ENCODE measurements around the gene TMEM52B.
A peak's percentile ranks its signal among the peaks of the same experiment; 100 is the strongest.

The TMEM52B gene

GRCh38 chr12:10211940-10212738, 33.3 kb downstream of the TMEM52B start:
- Histone ChIP-seq H3K27ac (ENCODE audit: low read length, poor library complexity, severe bottlenecking) (peak overlapping the region; percentile 98), H3K4ac (ENCODE audit: low read depth in 1 of 2, low read length in 2 of 2) (no peak overlapping the region), H2BK15ac (ENCODE audit: low read depth, poor library complexity, severe bottlenecking) (no peak overlapping the region), H3K27me3 (ENCODE audit: control insufficient read depth in 1 of 2, insufficient read depth in 1 of 2, low read length in 2 of 2) (no peaks in the 10 kb centered on the region), H4K91ac (ENCODE audit: low read length) (no peak overlapping the region), H3K14ac (ENCODE audit: low read length in 2 of 2) (no peak overlapping the region), H3K79me1 (replicated peaks; ENCODE audit: low read length, poor library complexity, severe bottlenecking) (no peaks in the 10 kb centered on the region), H2AFZ (ENCODE audit: low read depth, low read length) (no peak overlapping the region), H3K36me3 (ENCODE audit: control insufficient read depth in 1 of 2, insufficient read depth in 2 of 2, low read depth in 1 of 2, low read length in 2 of 2) (peaks cover 0 to 2% of the 10 kb centered on the region in 2 experiments), H4K8ac (ENCODE audit: low read length) (peak overlapping the region; percentile 72), H3K23ac (ENCODE audit: low read length in 2 of 2) (no peak overlapping the region), H2BK12ac (ENCODE audit: low read length in 2 of 2) (no peak overlapping the region), H3K4me3 (ENCODE audit: insufficient read depth in 1 of 2, low read depth in 1 of 2, low read length in 2 of 2) (peak overlapping the region; percentile 30 to 96), H3K18ac (ENCODE audit: low read depth in 1 of 2, low read length in 2 of 2) (peak overlapping the region; percentile 25 to 95), H2BK5ac (ENCODE audit: low read depth, low read length, poor library complexity, severe bottlenecking) (peak overlapping the region; percentile 83), H2AK5ac (ENCODE audit: low read length, severe bottlenecking) (no peak overlapping the region), H3K9ac (ENCODE audit: low read length) (peak overlapping the region; percentile 100), H2BK120ac (ENCODE audit: low read depth, low read length) (no peak overlapping the region), H3K4me2 (ENCODE audit: low read length, poor library complexity, severe bottlenecking) (peak overlapping the region; percentile 70), H3K9me3 (ENCODE audit: control insufficient read depth, low read length) (no peaks in the 10 kb centered on the region), H3K4me1 (ENCODE audit: control insufficient read depth, insufficient read depth, low read depth, low read length) (peaks cover 5% of the 10 kb centered on the region)
- WGBS, result 33% methylated on average over 39 of the region's 40 CpGs
- DNase-seq, result peak; percentile 100

DNA sequence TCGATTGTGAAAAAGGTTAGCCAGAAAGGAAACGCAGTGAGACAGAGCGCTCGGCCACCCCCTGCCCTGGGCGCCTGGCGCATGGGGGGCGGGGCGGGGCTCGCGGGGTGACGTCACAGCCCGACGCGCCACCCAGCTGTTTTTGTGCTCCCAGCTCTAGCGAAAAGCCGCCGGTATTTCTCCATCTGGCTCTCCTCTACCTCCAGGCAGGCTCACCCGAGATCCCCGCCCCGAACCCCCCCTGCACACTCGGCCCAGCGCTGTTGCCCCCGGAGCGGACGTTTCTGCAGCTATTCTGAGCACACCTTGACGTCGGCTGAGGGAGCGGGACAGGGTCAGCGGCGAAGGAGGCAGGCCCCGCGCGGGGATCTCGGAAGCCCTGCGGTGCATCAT, 33.9 kb downstream of the TMEM52B start, which contains the start of gene GABARAPL1:
TSS of gene GABARAPL1 (plus strand) at position 139 of the 393 bp plus-strand sequence. CDS start at position 392, 253 bp downstream.
- under 1% methylated on average over 30 of the region's 35 CpGs for WGBS
- Histone ChIP-seq H2AK5ac (ENCODE audit: low read length, severe bottlenecking) (peak within 1 kb of the TSS; percentile 26), H3K14ac (ENCODE audit: low read length in 2 of 2) (peak within 1 kb of the TSS in 1 of 2 experiments; percentile 91), H3K4me3 (ENCODE audit: insufficient read depth in 1 of 2, low read depth in 1 of 2, low read length in 2 of 2) (peak within 1 kb of the TSS; percentile 96 to 97), H3K18ac (ENCODE audit: low read depth in 1 of 2, low read length in 2 of 2) (peak within 1 kb of the TSS; percentile 92 to 95), H3K4me1 (ENCODE audit: control insufficient read depth, insufficient read depth, low read depth, low read length) (peaks cover 5% of the 10 kb centered on the region), H2BK5ac (ENCODE audit: low read depth, low read length, poor library complexity, severe bottlenecking) (peak within 1 kb of the TSS; percentile 83), H3K36me3 (ENCODE audit: control insufficient read depth in 1 of 2, insufficient read depth in 2 of 2, low read depth in 1 of 2, low read length in 2 of 2) (peaks cover under 1 to 2% of the 10 kb centered on the region in 2 experiments), H3K9ac (ENCODE audit: low read length) (peak within 1 kb of the TSS; percentile 100), H4K8ac (ENCODE audit: low read length) (peak within 1 kb of the TSS; percentile 73), H2AFZ (ENCODE audit: low read depth, low read length) (peak within 1 kb of the TSS; percentile 85), H3K4me2 (ENCODE audit: low read length, poor library complexity, severe bottlenecking) (peak within 1 kb of the TSS; percentile 70), H3K79me1 (replicated peaks; ENCODE audit: low read length, poor library complexity, severe bottlenecking) (no peaks in the 10 kb centered on the region), H4K91ac (ENCODE audit: low read length) (peak within 1 kb of the TSS; percentile 84), H3K23ac (ENCODE audit: low read length in 2 of 2) (peak within 1 kb of the TSS; percentile 15 to 65), H2BK15ac (ENCODE audit: low read depth, poor library complexity, severe bottlenecking) (peak within 1 kb of the TSS; percentile 98), H3K9me3 (ENCODE audit: control insufficient read depth, low read length) (no peaks in the 10 kb centered on the region), H2BK120ac (ENCODE audit: low read depth, low read length) (peak within 1 kb of the TSS; percentile 92), H3K4ac (ENCODE audit: low read depth in 1 of 2, low read length in 2 of 2) (peak within 1 kb of the TSS; percentile 57 to 97), H3K27ac (ENCODE audit: low read length, poor library complexity, severe bottlenecking) (peak within 1 kb of the TSS; percentile 98), H2BK12ac (ENCODE audit: low read length in 2 of 2) (peak within 1 kb of the TSS in 1 of 2 experiments; percentile 81), H3K27me3 (ENCODE audit: control insufficient read depth in 1 of 2, insufficient read depth in 1 of 2, low read length in 2 of 2) (no peaks in the 10 kb centered on the region)
- DNase-seq, result peak; percentile 94

DNA sequence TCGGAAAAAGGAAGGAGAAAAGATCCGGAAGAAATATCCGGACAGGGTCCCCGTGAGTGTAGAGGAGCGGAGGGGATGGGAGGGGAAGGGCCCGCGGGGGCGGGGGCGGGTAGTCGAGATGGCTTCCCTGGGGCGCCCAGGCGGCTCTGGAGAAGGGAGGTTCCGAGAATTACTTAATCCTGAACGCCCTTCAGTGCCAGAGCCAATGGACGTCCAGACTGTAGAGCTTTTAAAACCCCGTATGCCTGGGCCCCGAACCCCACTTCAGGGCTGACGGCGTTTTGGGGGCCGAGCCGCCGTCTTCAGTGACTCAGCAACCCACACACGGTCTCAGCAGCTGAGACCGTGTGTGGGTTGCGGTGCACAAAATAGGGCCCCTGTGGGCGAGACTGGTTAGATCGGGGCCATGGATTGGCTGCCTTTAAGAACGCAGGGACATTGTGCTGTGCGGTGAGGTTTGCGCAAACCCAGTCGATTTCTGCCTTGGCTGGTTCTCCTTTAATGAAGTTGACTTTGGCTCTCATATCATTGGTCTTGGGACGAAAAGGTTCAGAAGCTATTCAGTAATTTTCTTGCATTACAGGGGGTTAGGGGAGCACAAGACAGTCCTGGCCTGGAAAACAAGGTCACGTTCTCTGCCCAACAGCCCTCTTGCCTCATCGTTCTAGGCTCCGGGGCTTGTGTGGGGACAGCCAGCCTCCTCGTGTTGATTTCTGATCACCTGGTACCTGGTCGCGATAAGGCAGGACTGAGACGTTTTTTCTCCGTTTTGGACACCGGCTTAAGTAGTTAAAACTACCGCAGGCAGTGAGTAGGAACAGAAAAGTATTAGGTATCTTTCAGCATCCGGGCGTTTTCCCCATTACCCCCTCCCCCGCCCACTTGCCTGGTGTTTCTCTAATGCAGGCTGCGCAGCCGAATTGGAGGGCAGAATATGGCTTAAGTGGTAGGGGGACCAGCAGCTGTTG, 34.6 kb downstream of the TMEM52B start:
- peak overlapping the region in 1 of 2 experiments; percentile 81 for H2BK12ac ChIP-seq (ENCODE audit: low read length in 2 of 2)
- H3K36me3 ChIP-seq (ENCODE audit: control insufficient read depth in 1 of 2, insufficient read depth in 2 of 2, low read depth in 1 of 2, low read length in 2 of 2), result peaks cover 2 to 6% of the 10 kb centered on the region in 2 experiments
- peak overlapping the region; percentile 83 for H2BK5ac ChIP-seq (ENCODE audit: low read depth, low read length, poor library complexity, severe bottlenecking)
- H3K79me1 ChIP-seq (replicated peaks; ENCODE audit: low read length, poor library complexity, severe bottlenecking), result peaks cover 3% of the 10 kb centered on the region
- peak overlapping the region; percentile 96 to 97 for H3K4me3 ChIP-seq (ENCODE audit: insufficient read depth in 1 of 2, low read depth in 1 of 2, low read length in 2 of 2)
- peak overlapping the region; percentile 98 for H3K27ac ChIP-seq (ENCODE audit: low read length, poor library complexity, severe bottlenecking)
- DNase-seq, result peak; percentile 92
- peak overlapping the region; percentile 85 for H2AFZ ChIP-seq (ENCODE audit: low read depth, low read length)
- H3K4ac ChIP-seq (ENCODE audit: low read depth in 1 of 2, low read length in 2 of 2), result peak overlapping the region; percentile 57 to 97
- under 1% methylated on average over 45 of the region's 47 CpGs for WGBS
- peak overlapping the region; percentile 75 for H4K91ac ChIP-seq (ENCODE audit: low read length)
- no peaks in the 10 kb centered on the region for H3K9me3 ChIP-seq (ENCODE audit: control insufficient read depth, low read length)
- H3K27me3 ChIP-seq (ENCODE audit: control insufficient read depth in 1 of 2, insufficient read depth in 1 of 2, low read length in 2 of 2), result no peaks in the 10 kb centered on the region
- peak overlapping the region; percentile 98 for H2BK15ac ChIP-seq (ENCODE audit: low read depth, poor library complexity, severe bottlenecking)
- H3K14ac ChIP-seq (ENCODE audit: low read length in 2 of 2), result peak overlapping the region in 1 of 2 experiments; percentile 91
- H3K4me1 ChIP-seq (ENCODE audit: control insufficient read depth, insufficient read depth, low read depth, low read length), result peaks cover 5% of the 10 kb centered on the region
- peak overlapping the region; percentile 100 for H3K9ac ChIP-seq (ENCODE audit: low read length)
- peak overlapping the region; percentile 70 for H3K4me2 ChIP-seq (ENCODE audit: low read length, poor library complexity, severe bottlenecking)
- H2AK5ac ChIP-seq (ENCODE audit: low read length, severe bottlenecking), result peak overlapping the region; percentile 26
- peak overlapping the region; percentile 73 for H4K8ac ChIP-seq (ENCODE audit: low read length)
- H3K18ac ChIP-seq (ENCODE audit: low read depth in 1 of 2, low read length in 2 of 2), result peak overlapping the region; percentile 92 to 95
- H3K23ac ChIP-seq (ENCODE audit: low read length in 2 of 2), result peak overlapping the region; percentile 15 to 65
- peak overlapping the region; percentile 92 for H2BK120ac ChIP-seq (ENCODE audit: low read depth, low read length)
